MM.1S (cell line): Measurements from ENCODE around the gene TFAM.

ENCODE experiments used
- CTCF ChIP-seq: fragments of 300-600 bp; sonication (generic); IDR thresholded peaks from 2 replicates; pipeline ENCODE4 v1.5.1; 2016; ENCODE audit warnings: antibody characterized with exemption, low read length, mixed read lengths
- EZH2 ChIP-seq: fragments of 300-600 bp; sonication (generic); optimal IDR thresholded peaks from 2 replicates; pipeline ENCODE3; 2017; ENCODE audit warnings: low read depth, mild to moderate bottlenecking, antibody characterized with exemption, low read length, mixed read lengths
- EZH2phosphoT487 ChIP-seq: fragments of 300-600 bp; sonication (generic); IDR thresholded peaks from 2 replicates; pipeline ENCODE4 v1.6.1; 2018; ENCODE audit warnings: antibody characterized with exemption, low read length

GRCh38 chr10:58404001-58404400 is 18.8 kb downstream of the TFAM start:
- TF ChIP-seq CTCF: no peak
- no peak for TF ChIP-seq EZH2
- TF ChIP-seq EZH2phosphoT487: no peak
